Gastrocnemius medialis (tissue), 4 donors: Measurements from ENCODE around the gene OTX1. TPM values are rescaled to one million over a fixed set of nuclear protein-coding genes. Genes with fewer than 3 reads are reported as not detected.

Source experiments
- ATAC-seq, 2 donors: fragments of 150-250 bp; one replicate each; pipeline ENCODE4 v1.9.1; 2016
- DNase-seq, 2 donors: peaks; one replicate each; pipeline ENCODE4 v3.0.0-alpha.2; 2019
- H3K27ac ChIP-seq, 4 donors: fragments of 200-600 bp; sonication (generic); 1 replicate in 1 of 4; 2 replicates in 3 of 4; pipeline ENCODE4 v1.5.1; 2016 to 2018; ENCODE audit warnings: mild to moderate bottlenecking in 2 of 4, moderate library complexity in 1 of 4
- H3K27me3 ChIP-seq, 3 donors: fragments of 200-600 bp; sonication (generic) in 2 of 3; 1 replicate in 1 of 3; 2 replicates in 2 of 3; pipeline versions ENCODE4 v1.5.1 to v1.6.0; 2016 to 2019; ENCODE audit warnings: mild to moderate bottlenecking in 1 of 3, moderate library complexity in 1 of 3
- H3K36me3 ChIP-seq, 2 donors: fragments of 200-600 bp; sonication (generic) in 1 of 2; one replicate each; pipeline ENCODE4 v1.5.1; 2017 to 2018
- H3K4me1 ChIP-seq, 2 donors: fragments of 200-600 bp; sonication (generic) in 1 of 2; one replicate each; pipeline ENCODE4 v1.5.1; 2016 to 2017; ENCODE audit warnings: mild to moderate bottlenecking in 2 of 2
- H3K4me3 ChIP-seq, 4 donors: fragments of 200-600 bp; sonication (generic) in 3 of 4; 1 replicate in 1 of 4; 2 replicates in 3 of 4; pipeline ENCODE4 v1.5.1; 2016 to 2019; ENCODE audit warnings: mild to moderate bottlenecking in 2 of 4
- H3K9me3 ChIP-seq, 3 donors: fragments of 200-600 bp; sonication (generic) in 2 of 3; 1 replicate in 1 of 3; 2 replicates in 2 of 3; pipeline ENCODE4 v1.5.1; 2016 to 2019
- POLR2A ChIP-seq, 2 donors: fragments of 450-650 bp; IDR thresholded peaks; one replicate each; pipeline ENCODE4 v1.6.1; 2017; ENCODE audit warnings: antibody characterized with exemption in 2 of 2, mild to moderate bottlenecking in 2 of 2, moderate library complexity in 2 of 2
- in situ Hi-C, 4 donors: fragments of 200-750 bp; cut with MboI; loops; one replicate each; pipeline versions ENCODE4 v1.15.0 to v1.8.0; 2017; ENCODE audit warnings: low sequenced_read_pairs in 4 of 4
- intact Hi-C: fragments of 100-400 bp; cut with DNase I; formaldehyde crosslinking; loops from one replicate; pipeline ENCODE4 v1.15.1; 2023; ENCODE audit warnings: low total_unique reads
- total RNA-seq, 4 donors: library from RNA; depleted of rRNA; stranded (reverse); fragments of >200 nt; gene quantifications; one replicate each; pipeline versions ENCODE4 v1.1.0 to v1.2.3, GENCODE V29; 2016
- TF ChIP-seq, protein P1 (sequence below), 5 experiments: fragments of 450-650 bp in 3 of 5; fragments of 200-600 bp in 2 of 5; sonication (generic) in 2 of 5; IDR thresholded peaks in 4 of 5; conservative IDR thresholded peaks in 1 of 5; 1 replicate in 4 of 5; 2 replicates in 1 of 5; pipeline ENCODE4 v1.5.1; 2016 to 2019; ENCODE audit warnings: antibody characterized with exemption in 5 of 5, mild to moderate bottlenecking in 3 of 5, moderate library complexity in 3 of 5

Gene OTX1
- total RNA-seq, 4 donors from 2014 or later, result not detected

DNA sequence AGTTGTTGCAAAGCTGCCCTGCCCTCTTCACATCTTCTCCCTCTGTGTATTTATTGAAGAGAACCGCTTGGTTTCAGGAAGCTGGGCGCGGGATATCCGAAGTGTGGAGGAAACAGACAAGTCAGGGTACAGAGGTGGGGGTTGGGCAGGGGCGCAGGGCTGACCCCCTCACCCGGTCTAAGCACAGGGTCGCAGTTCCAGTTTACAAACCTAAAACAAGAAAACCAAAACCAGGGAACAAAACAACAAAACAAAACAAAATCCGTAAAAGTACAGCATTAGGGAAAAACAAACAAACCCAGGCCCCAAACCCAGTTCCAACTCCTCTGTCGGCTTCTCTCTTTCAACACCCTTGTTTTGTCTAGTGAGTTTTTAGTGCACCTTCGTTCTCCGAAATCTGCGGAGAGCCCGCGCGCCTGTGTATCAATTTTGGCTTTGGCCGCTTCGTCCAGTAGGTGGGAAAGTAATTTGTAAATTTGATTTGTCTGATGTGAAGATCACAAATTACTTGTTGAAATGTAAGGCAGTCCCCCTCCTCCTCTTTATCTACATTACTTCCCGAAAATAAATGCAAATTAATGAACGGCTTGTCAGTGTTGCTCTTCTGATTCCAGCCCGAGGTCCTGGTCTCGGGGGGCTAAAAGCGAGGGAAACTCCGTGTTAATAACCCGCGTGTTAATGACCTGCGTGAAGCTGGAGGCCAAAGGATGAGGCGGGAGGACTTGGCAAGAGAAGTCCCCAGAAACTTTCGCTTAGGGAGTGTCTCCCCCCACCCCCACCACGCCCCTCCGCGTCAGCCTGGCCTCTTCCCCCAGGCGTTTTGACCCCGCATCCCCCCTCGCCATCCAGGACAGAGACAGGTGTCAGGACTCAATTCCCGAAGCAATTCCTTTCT, 6.9 kb downstream of the OTX1 start:
- H3K9me3 ChIP-seq, result no peaks in the 10 kb centered on the region
- in situ Hi-C loops, result no loop called here
- DNase-seq, result no peak
- ATAC-seq, result no peak
- H3K4me3 ChIP-seq, result peak overlapping the region in 2 of 4 donors; percentile 32 to 45
- intact Hi-C loops, result no loop called here
- H3K36me3 ChIP-seq, result no peaks in the 10 kb centered on the region
- TF ChIP-seq, protein P1, sequence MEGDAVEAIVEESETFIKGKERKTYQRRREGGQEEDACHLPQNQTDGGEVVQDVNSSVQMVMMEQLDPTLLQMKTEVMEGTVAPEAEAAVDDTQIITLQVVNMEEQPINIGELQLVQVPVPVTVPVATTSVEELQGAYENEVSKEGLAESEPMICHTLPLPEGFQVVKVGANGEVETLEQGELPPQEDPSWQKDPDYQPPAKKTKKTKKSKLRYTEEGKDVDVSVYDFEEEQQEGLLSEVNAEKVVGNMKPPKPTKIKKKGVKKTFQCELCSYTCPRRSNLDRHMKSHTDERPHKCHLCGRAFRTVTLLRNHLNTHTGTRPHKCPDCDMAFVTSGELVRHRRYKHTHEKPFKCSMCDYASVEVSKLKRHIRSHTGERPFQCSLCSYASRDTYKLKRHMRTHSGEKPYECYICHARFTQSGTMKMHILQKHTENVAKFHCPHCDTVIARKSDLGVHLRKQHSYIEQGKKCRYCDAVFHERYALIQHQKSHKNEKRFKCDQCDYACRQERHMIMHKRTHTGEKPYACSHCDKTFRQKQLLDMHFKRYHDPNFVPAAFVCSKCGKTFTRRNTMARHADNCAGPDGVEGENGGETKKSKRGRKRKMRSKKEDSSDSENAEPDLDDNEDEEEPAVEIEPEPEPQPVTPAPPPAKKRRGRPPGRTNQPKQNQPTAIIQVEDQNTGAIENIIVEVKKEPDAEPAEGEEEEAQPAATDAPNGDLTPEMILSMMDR (IDR thresholded peaks at IDR 0.05 in 4 of 5, conservative IDR thresholded peaks at IDR 0.05 in 1 of 5), result no peak
- TF ChIP-seq POLR2A (IDR thresholded peaks at IDR 0.05), result no peak
- no peak overlapping the region for H3K27ac ChIP-seq
- peaks cover 26 to 45% of the 10 kb centered on the region in 2 donors for H3K4me1 ChIP-seq
- peaks cover 97 to 100% (median 100%) of the 10 kb centered on the region in 3 donors for H3K27me3 ChIP-seq

DNA sequence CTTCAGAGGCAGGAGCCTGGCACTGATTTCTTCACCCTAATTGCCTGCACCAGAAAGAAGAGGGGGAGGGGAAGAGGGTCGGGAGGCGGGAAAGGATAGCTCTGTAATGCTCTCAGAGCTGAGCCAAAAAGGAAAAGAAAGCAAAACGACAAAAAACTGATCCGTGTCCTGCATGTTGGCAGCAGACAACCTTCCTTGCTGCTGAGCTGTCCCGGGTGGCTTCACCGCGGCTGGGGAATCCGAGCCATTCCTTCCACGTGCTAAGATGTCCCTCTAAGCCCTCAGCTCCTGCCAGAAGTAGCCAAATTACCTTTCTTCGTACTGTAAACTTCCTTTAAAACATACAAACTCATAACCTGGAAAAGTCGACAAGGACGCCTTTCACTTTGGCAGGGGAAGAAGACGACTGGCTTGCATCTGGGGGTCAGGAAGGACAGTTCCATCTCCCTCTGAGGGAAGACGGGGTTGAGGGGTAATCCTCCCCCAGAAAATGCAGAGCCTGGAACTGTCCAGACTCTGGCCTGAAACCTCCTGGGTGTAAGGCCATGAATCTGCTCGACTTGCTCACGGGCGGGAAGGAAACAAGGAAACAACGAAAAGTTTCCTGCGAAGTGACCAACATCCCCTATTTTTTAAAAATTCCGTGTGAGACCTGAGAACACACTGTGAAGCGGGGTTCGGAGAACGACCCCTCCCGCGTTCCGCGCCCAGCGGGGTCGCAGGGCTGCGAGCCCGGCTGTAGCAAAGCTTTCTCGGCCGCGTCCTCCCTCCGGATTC, 7.7 kb downstream of the OTX1 start:
- no peak overlapping the region for H3K27ac ChIP-seq
- no peaks in the 10 kb centered on the region for H3K9me3 ChIP-seq
- H3K4me1 ChIP-seq, result peaks cover 26 to 45% of the 10 kb centered on the region in 2 donors
- DNase-seq (no peak), ATAC-seq (no peak)
- peak overlapping the region in 3 of 4 donors; percentile 27 to 45 (median 32) for H3K4me3 ChIP-seq
- H3K27me3 ChIP-seq, result peaks cover 94 to 100% (median 100%) of the 10 kb centered on the region in 3 donors
- TF ChIP-seq POLR2A (IDR thresholded peaks at IDR 0.05), result no peak
- TF ChIP-seq, protein P1 (IDR thresholded peaks at IDR 0.05 in 4 of 5, conservative IDR thresholded peaks at IDR 0.05 in 1 of 5), result no peak
- intact Hi-C loops (no loop called here), in situ Hi-C loops (no loop called here)
- H3K36me3 ChIP-seq, result no peaks in the 10 kb centered on the region

DNA sequence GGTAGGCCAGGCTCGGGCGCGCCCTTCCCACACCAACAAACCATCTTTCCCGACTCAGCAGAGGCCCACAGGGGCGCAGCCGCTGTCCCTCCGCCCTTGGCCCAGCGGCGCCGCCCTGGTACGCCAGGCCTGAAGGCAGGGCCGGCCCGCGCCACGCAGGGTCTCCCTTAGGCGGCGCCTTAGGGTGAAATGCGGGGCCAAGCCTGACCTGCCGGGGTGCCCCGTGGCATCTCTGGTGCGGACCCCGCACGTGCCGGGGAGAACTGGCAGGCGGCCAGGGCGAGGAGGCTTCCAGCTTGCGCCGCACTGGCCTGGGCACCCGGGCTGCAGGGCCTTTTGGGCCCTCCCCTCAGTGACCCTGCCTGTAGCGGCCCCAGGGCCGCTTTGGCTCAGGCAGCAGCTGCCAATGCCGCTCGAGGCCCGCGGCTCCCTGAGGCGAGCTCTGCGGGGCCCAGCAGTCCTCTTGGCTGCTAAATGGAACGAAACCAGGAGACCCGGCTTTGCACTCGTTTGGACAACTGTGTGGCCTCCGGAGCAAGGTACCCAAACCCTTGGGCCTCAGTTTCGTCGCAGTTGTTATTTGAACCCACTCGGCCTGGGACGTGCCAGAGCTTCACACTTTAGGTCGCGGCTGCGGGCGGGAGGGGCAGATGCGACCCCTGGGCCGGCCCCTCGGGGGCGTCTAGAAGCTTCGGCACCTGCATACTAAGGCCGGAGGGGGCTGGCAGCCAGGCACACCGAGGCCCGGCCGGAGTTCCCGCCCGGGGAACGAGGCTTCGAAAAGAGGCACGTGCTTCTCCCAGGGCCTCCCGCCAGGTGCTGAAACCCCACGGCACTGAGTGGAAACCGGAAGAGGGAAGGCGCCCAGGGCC, 8.5 kb downstream of the OTX1 start:
- H3K27me3 ChIP-seq, result peaks cover 94 to 100% (median 100%) of the 10 kb centered on the region in 3 donors
- peak overlapping the region in 3 of 4 donors; percentile 27 to 45 (median 32) for H3K4me3 ChIP-seq
- in situ Hi-C loops (no loop called here), intact Hi-C loops (no loop called here)
- peaks cover 26 to 42% of the 10 kb centered on the region in 2 donors for H3K4me1 ChIP-seq
- no peak for ATAC-seq
- H3K36me3 ChIP-seq, result no peaks in the 10 kb centered on the region
- no peak for DNase-seq
- H3K9me3 ChIP-seq, result no peaks in the 10 kb centered on the region
- H3K27ac ChIP-seq, result no peak overlapping the region
- TF ChIP-seq, protein P1 (IDR thresholded peaks at IDR 0.05 in 4 of 5, conservative IDR thresholded peaks at IDR 0.05 in 1 of 5), result no peak
- no peak for TF ChIP-seq POLR2A (IDR thresholded peaks at IDR 0.05)

DNA sequence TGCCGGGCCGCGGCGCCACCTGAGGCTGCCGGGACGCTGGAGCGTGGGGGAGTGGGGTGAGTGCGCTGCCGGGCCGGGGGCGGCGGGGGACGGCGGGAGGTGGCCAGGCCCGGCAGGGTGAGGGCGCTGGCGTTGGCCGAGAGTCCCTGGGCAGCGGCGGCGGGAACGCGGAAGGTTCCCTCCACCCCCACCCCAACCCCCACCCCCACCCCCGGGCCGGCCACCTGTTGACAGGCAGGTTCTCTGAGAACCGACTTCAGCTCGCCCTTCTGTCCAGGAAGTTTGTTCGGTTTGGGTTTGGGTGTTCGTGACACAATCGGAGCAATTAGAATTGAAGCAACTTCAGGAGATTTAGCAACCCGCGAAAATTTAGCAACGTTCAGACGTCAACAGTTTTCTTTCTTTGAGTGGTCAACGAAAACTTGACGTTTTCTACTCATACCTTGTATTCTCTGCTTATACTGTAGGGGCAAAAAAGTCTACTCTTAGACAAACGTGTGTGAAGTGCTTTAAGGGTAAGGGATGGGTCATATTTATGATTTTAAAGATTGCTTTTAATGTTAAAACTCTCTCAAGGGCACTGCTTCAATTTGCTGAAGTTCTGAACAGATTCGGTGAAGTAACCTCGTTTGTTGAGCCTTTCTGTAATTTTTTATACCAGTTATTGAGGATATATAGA, 9.3 kb downstream of the OTX1 start:
- Histone ChIP-seq H3K36me3 (no peaks in the 10 kb centered on the region), H3K4me3 (peak overlapping the region in 1 of 4 donors; percentile 45), H3K27ac (no peak overlapping the region), H3K9me3 (no peaks in the 10 kb centered on the region), H3K4me1 (peaks cover 26 to 41% of the 10 kb centered on the region in 2 donors), H3K27me3 (peaks cover 92 to 100% (median 94%) of the 10 kb centered on the region in 3 donors)
- no peak for DNase-seq
- intact Hi-C loops, result no loop called here
- no peak for TF ChIP-seq POLR2A (IDR thresholded peaks at IDR 0.05)
- TF ChIP-seq, protein P1 (IDR thresholded peaks at IDR 0.05 in 4 of 5, conservative IDR thresholded peaks at IDR 0.05 in 1 of 5), result no peak
- ATAC-seq, result no peak
- in situ Hi-C loops, result no loop called here
